GM12891 (cell line): Measurements from ENCODE around the gene FAM117A.

ENCODE experiments used
- POLR2A ChIP-seq: IDR thresholded peaks from 2 replicates; pipeline ENCODE4 v1.6.1; 2011; ENCODE audit warnings: low read depth, low read length, control low read depth
- POLR2AphosphoS5 ChIP-seq: IDR thresholded peaks from 2 replicates; pipeline ENCODE4 v1.6.1; 2011; ENCODE audit warnings: low read depth, low read length, control low read depth
- SPI1 ChIP-seq: IDR thresholded peaks from 2 replicates; pipeline ENCODE4 v1.6.1; 2011; ENCODE audit warnings: low read depth, low read length, control low read depth

DNA sequence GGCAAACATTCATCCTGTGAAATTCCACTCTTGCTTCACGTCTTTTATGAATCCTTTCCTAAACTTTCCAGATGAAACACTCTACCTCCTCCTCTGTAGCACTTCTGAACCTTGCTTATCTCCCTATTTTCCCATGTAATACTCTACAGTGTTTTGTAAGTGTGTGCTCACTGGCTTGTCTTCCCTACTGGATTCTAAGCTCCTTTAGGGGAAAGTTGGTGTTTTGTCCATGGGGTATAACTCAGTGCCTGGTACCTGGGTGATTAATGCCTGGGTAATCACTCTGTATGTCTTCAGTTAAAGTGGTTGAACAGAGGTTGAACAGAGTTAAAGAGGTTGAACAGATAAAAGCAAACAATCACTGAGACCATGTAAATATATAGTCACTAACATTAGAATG lies 20.7 kb upstream of the FAM117A start:
- TF ChIP-seq POLR2AphosphoS5 (no peak), POLR2A (no peak), SPI1 (no peak)
